CD4-positive, alpha-beta T cell treated with Interleukin-6 at 100 ng/mL for 8 hours (primary cell): ENCODE measurements around the gene NECTIN4.
A peak's percentile ranks its signal among the peaks of the same experiment; 100 is the strongest.
"Not testable (repeated sequence)": the region's sequence is repeated elsewhere in the genome, so short reads cannot be mapped to it uniquely, and the experiment has no call there.

Experiments used
- DNase-seq: peaks from one replicate; pipeline ENCODE4 v3.0.0-alpha.2; 2020; ENCODE audit warnings: mixed read lengths, low spot score

NECTIN4 gene

DNA sequence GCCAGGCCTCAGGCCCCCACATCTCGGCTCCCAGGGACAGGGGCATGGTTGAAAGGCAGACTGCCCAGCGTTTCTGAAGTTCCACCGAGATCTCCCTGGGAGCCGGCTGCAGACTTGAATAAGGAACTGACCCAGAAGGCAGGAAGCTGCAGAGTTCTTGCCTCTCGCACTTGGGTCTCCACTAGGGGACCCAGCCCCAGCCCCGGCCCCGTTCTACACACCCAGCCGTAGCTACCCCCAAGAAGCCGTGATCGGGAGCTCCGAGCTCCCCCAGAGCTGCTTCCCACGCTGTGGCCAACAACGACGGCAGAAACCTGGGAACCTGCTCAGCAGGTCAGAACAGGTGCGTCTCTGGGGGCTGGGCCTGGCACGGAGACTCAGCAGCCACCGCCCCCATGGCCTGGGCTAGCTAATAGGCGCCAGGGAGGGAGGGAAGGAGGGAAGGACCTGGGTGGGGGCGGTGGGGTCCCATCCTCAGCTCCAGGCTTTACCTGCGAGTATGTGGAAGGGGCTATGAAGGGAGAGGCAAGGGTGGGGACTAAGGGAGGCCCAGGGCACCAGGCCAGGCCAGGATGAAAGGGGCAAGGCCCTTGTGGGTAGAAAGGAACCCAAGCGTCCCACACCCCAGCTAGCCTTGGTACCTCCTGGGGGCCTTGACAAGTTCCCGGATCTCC lies at the start of gene NECTIN4:
Gene NECTIN4 (minus strand): TSS at position 308 of the 674 bp plus-strand sequence. CDS start 262 bp downstream, at position 46.
- no peak for DNase-seq

DNA sequence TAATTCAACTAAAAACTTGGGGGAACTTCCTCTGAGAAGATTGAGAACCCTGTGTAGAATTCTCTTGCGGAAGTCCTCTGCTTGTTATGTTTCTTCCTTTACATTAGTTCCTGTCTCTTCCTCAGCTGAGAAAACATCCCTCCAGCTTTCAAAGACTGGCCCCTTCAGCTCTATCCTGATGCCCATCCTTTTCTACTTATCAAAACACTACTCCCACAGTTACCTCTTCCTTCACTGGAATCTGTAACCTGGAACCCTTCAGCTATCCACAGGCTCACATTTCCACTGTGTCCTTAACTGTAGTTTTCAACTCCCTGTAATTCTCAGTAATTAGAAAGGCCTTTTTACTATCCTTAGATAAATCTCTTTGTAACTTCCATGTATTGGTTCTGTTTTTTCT lies 49.1 kb upstream of the NECTIN4 start:
- no peak for DNase-seq

DNA sequence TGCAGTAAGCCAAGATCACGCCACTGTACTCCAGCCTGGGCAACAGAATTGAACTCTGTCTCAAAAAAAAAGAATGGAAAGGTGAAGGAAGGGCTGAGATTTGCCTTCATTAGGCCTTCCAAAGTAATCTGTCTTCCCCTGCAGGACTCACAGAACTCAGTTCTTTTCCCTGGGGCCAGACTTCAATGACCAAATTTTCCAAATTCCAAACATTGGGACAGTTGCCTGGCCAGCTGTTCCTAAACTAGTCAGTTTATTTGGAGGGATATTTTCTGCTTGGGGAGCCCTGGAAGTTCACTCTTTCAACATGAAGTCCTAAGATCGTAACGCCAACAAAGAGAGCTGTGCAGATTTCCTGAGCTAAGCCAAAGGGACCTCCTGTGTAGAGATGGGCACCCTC lies 48.5 kb upstream of the NECTIN4 start:
- no peak for DNase-seq

DNA sequence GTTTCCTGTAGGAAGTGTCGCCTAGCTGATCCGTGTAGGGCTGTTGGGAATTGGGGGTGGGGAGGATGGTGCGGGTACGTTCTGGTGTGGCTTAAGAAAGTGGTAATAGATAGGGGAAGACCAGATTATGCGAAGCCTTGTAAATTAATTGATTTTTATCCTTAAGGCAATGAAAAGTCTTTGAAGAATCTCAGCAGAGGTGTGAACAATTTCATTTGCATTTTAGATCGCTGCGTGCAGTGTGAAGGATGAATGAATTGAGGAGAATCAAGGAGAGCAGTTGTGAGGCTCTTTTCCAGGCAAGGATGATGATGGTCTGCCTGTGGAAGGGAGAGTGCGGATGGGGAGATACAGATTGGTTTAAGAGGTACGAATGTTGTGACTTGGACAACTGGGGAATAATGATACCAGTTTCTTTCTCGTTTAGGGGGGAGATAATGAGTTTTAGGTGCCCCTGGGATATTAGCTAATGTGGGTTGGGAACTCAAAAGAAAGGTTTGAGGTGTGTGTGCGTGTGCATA lies 43.9 kb upstream of the NECTIN4 start:
- DNase-seq = no peak

DNA sequence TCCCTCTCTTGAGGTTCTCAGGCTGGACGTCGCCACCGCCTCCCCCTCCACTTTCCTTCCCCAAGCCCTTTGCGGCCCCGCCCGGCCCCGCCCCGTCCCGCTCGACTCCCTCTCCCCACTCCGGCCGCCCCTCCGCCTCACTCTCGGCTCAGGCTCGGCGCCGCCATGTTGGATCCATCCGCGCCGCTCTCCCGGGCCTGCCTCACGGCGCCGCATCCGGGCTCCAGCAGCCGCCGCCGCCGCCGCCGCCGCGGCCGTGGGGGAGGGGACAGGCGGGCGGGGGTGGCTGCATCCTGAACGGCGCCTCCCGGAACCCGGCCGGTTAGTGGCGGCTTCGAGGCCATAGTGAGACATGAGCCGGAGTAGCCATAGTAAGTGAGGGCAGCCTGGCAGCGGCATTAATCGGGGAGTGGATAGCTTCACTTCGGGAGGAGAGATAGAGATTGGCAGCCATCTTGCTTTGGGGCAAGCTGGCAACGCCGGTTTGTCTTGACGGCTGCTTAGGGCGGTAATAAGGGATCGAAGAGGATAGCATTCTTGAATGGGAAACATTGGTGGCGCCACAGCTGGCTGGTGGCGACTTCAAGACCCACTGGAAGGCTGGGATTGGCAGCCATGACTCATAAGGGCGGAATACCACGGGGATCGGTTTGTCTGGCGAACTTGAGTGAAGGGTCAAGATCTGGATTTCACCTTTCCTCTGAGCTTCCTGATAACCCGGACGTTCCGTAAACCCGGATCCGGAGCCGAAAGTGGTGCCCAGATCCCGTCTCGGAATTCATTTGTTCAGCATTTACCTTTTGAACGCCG lies 43.3 kb upstream of the NECTIN4 start, which contains the start of gene DEDD:
Gene DEDD (minus strand): TSS at position 258 of the 810 bp plus-strand sequence. CDS start 8,205 bp downstream, outside the sequence.
- peak; percentile 92 for DNase-seq

DNA sequence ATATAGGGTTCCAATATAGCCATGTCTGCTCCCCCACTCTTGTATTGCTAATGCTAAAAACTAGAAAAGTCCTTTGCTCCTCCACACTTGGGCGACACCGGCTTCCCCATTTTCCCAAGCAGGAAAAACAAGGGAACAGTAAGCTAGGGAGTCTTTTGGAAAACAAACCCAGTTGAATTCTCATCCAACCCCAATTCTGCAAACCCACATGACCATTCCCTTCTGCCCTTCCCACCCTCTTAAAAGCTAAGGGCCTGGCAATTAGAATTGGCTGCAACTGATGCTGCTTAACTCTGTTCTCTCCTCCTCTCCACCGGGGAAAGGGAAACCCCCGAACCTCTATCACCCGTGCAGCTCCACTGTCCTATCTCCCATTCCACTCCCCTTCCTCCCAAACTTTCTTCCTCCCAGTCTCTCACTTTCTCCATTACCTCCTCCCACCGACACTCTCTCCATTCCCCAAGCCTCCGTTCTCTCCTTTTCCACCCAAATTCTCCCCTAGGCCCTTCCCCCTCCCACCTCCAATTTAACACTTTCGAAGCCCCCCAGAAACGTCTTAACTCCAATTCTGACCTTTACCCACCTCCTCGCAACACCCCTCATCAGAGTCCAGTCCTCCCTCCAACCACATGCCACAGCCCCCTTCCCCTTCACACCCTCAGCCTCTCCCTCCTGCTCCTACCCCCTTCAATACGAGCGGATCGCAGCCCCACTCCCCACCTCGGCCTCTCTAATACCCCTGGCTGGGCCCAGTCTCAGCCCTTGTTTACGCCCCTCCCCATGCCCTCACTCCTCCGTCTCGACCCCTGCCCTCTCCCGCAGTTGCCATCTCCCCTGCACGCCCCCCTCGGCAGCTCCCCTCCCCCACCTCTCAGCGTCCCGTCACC lies 42.4 kb upstream of the NECTIN4 start:
- no peak for DNase-seq

DNA sequence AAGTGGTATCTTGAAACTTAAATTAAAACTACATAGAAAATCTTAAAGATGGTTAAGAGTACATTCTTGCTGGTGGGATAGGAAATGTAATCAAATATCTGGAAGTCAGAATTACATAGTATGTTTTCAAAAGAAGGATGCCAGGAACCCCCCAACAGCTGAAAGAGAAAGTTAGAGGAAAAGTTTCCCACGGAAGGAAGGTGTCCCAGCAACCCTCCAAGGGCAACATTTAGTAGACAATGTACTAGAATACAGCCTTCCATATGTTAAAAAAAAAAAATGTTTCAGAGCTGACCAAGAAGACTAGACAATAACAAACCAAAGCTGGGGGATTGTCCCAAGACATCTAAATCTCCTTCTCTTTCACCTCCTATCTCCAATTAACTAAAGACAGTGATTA lies 40.9 kb upstream of the NECTIN4 start:
- DNase-seq = no peak

DNA sequence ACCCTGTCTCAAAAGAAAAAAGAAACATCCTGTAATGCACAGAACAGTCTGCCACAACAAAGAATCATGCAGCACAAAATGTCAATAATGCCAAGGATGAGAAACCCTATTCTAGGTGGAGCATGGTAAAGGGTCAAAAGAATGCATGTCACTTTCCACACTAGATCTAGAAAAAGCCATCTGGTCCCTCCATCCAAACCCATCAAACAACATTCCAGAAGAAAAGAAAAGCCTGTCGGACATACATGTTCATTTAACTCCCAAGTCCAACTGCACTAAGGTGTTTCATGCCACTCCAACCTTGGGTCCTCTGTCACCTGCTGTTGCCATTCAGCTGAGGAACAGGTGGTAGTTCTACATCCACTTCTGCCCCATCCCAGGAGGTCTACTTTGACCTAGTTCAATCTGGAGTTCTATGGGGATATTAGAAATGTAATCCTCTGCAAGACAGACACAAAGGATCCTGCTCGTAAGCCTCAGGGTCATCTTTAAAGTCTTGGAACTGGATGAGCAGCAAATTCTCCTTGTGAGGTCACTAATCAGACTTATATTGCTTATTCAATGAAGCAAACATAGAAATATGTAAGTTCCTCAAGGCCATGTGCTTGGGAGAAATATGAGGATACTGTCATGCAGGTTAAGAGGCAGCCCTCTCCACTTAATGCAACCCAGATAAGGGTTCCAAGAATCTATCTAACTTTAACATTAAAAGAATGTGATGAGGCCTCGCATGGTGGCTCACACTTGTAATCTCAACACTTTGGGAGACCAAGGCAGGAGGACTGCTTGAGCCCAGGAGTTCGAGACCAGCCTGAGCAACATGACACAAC lies 39.4 kb upstream of the NECTIN4 start:
- no peak for DNase-seq

DNA sequence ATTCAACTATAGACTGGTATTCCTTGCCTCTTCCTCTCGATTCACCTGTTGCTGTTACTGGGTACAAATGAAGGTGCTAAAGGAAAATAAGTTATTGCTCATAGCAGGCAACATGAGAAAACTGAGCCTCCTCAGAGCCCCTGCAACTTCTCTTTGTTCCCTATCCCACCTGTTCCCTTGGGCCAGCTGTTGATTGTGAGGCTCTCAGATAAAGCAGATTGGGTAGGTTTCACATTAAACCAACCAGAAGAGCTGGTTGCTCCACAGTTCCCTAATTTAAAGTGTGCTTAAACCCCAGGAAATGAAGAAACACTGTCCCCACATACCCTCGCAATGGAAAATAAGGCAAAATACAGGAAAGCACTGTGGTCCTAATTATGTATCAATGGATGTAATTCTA lies 38.3 kb upstream of the NECTIN4 start:
- DNase-seq = no peak

DNA sequence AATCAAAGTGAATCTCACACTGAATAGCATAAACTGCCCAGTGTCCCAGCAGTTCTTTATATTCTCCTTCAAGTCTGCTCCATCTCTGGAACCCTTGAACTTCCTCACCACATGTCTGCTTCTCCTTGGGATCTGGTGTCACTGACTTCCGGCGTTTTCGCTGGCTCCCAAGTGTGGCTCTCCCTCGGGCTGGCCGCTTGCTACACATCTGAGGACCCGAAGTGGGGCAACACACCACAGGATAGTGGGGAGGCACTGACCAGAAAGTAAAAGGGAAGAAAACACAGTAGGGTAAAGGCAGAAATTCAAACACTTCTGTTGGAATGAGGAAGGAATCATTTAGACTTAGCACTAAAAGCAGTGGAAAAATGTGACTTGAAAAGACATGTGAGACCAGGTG lies 33.6 kb upstream of the NECTIN4 start:
- no peak for DNase-seq

DNA sequence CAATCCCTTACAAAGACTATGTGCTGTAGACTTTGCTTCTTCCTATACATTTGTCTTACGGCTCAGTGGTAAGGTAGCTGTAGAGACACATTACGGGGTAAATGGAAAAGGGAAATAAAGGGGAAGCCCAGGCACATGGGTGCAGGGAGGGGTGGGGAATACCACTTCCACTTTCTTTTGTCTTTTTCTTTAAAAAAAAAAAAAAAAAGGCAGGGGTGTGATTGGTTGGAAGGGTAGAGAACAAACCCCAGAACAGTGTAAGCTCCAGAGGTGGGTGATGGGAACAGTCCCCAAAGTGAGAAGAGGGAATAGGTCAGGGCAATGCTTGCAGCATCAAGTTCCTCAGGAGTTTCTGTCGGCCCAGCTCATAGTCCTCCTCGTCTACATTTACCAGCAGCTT lies 32.5 kb upstream of the NECTIN4 start:
- DNase-seq = no peak

DNA sequence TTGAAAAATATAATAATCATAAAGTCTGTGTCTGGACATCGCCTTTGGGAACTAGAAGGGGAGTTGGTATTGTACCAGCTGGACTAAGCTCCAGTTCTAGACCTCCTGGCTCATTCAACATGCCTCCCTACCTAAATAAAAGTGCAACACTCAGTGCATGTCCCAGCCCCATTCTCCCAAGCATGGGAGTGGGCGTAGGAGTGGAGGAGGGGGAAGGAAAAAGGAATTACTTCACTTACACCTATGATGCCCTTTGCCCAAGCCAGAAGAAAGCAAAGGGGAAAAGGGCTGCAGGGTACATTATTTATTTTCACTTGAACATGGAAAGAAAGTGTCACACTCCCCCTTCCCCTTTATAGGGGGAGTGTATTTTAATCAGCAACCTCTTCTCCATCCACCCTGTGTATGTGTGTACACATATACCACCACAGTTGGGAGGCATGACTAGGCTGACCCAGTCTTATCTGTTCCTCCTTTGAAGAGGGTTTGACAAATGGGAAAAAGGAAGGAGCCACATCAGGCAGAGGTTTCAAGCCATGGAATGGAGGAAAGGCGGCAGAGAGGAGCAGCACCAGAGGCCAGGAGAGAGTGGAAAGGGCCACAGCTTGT lies 31.8 kb upstream of the NECTIN4 start:
- no peak for DNase-seq

DNA sequence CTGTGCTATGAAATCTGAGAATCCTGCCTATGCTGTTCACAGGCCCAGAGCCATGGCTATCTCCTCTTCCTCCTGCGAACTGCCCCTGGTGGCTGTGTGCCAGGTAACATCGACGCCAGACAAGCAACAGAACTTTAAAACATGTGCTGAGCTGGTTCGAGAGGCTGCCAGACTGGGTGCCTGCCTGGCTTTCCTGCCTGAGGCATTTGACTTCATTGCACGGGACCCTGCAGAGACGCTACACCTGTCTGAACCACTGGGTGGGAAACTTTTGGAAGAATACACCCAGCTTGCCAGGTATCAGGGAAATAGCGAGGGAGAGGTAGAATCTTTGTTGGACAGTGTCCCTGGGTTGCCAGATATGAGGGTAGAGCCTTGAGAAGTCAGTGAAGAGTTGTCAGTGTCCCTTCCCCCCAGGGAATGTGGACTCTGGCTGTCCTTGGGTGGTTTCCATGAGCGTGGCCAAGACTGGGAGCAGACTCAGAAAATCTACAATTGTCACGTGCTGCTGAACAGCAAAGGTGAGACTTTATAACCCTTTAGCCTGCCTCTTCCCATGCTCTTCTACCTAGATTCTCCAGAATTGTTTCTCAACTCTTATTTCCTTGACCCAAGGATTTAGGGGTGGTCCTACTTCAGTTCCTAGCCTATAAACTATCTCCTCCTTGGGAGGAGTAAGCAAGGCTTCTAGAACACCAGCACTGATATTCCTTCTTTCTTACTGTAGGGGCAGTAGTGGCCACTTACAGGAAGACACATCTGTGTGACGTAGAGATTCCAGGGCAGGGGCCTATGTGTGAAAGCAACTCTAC lies 29.9 kb upstream of the NECTIN4 start:
- peak; percentile 46 for DNase-seq

DNA sequence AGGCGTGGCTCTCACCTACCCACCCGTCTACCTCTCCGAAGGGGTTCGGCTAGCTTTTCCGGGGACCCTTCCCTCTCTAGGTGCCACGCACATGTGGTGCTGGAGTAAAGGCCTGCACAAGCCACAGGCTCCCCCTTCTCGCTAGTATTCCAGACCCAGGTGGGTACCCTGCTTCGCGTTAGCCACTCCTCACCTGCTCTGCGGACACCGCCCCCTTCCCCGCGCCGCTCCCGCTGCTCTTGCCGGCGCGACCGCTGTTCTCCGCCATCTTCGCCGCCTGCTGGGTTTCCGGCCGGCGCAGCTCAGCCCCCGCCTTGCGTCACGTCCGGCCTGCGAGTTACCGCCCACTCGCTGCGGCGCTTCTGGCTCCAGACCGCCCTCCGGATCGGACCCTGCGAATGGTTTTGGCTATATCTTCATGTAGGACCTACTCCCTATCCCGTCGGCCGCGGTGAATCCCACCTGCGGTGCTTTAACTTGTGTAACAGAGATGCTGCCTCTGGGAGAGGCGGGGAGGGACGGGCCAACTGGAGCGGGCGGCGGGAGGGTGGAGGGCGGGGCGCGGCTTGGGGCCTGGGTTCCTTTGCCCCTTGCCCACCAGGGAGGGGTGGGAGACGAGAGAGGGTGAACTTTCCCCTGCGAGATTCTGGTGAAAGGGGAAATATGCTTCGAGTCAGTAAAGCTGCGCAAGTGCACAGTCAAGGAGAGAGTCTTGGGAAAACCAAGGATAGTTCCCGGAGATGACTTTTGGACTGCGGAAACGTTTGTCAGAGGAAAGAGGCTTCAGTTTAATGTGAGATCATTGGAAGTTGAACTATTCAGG lies 28.6 kb upstream of the NECTIN4 start, which contains the start of the genes NIT1 and PFDN2:
Gene NIT1 (plus strand): TSS at position 347 of the 823 bp plus-strand sequence. CDS start 72 bp downstream, at position 419.
Gene PFDN2 (minus strand): TSS at position 279 of the 823 bp plus-strand sequence. CDS start 11 bp downstream, at position 268.
- peak; percentile 74 for DNase-seq

DNA sequence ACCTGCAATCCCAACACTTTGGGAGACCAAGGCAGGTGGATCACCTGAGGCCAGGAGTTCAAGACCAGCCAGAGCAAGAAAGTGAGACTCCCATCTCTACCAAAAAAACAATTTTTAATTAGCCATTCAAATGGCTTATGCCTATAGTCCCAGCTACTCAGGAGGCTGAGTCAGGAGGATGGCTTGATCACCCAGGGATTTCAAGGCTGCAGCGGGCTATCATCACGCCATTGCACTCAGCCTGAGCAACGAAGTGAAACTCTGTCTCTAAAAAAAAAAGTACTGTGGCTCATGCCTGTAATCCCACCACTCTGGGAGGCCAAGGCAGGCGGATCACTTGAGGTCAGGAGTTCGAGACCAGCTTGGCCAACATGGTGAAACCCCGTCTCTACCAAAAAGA lies 26.6 kb upstream of the NECTIN4 start:
- DNase-seq = not testable (repeated sequence)

DNA sequence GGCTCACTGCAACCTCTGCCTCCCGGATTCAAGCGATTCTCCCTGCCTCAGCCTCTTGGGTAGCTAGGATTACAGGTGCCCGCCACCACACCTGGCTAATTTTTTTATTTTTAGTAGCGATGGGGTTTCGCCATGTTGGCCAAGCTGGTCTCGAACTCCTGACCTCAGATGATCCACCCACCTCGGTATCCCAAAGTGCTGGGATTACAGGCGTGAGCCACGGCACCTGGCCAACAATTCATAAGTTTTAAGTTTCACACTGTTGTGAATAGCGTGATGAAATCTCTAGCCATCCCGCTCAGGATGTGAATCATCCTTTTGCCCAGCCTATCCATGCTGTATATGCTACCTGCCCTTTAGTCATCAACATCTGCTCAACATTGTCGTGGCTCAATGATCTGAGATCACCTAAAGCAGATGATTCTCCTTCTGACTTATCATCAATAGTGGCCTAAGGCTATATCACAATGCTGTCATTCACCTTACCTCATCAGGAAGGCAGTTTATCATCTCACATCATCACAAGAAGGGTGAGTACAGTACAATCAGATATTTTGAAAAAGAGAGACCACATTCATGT lies 25.9 kb upstream of the NECTIN4 start:
- DNase-seq = peak; percentile 11

DNA sequence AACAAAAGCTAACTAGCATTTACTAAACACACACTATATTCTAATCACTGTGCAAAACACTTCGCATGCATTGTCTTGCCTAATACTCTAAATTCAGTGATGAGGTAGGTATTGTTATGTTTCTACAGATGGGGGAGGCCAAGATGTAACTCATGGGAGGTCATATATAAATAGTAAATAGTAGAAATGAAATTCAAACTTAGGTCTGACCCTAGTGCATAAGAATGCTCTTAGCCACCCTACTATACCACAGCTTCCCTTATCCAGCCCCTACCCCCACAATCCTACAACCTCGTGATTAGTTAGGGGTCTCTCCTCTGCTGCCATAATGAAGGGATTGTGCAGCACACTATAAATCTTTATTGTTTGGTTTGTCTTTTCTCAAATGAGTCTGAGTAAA lies 25.2 kb upstream of the NECTIN4 start:
- DNase-seq = no peak

DNA sequence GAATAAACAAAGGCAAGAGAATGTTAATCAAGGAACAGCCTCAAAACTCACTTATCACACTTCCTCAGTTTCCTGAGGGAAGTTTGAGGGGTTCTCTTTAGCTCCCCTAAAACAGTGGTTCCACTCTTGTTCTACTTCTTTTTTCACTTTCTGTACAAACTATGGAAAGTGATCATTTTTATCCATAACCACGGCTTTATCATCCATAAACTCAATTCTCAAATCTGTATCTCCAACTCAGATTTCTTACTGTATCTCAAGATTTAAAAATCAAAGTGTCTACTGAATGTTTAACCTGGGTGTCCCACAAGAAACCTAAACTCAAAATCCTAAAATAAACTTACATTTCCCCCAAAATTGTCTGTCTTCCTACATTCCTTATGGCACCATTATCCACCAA lies 24.6 kb upstream of the NECTIN4 start:
- DNase-seq = no peak
